A549 (cell line): ENCODE results near the gene TMEM225B. TPM values are rescaled to one million over a fixed set of nuclear protein-coding genes. Genes with fewer than 3 reads are reported as not detected.

ENCODE experiments used
- ATAC-seq, 2 experiments: fragments of 200-7000 bp in 1 of 2; fragments of >200 bp in 1 of 2; cut with Nextera tagmentation in 1 of 2; cut with Tn5 transposase in 1 of 2; 3 replicates each; pipeline versions ENCODE4 v1.8.0 to v1.9.1; 2018 to 2020; ENCODE audit warnings: mild to moderate bottlenecking in 1 of 2, moderate library complexity in 1 of 2
- CTCF ChIA-PET: fragments of 300-600 bp; sonication (Branson Sonifier 250); formaldehyde crosslinking; extraction: SDS; loops from one replicate; lab custom pipeline; 2021; ENCODE audit warnings: antibody characterized with exemption, inconsistent platforms; lab: Yijun Ruan, JAX
- POLR2A ChIA-PET: fragments of 350-600 bp; formaldehyde crosslinking; extraction: SDS; loops from one replicate; lab custom pipeline; 2021; ENCODE audit warnings: antibody characterized with exemption, inconsistent platforms; lab: Yijun Ruan, JAX
- DNase-seq, 2 experiments: peaks; one replicate each; pipeline versions ENCODE4 v3.0.0 to v3.0.0-alpha.2; 2011 to 2016; ENCODE audit warnings: low read depth in 1 of 2, low spot score in 1 of 2
- FAIRE-seq: peaks from 2 replicates; lab custom pipeline; 2011; peaks lifted over from hg19 to GRCh38; lab: Jason Lieb, UNC
- H3K27ac ChIP-seq, 2 experiments: fragments of >200 bp; sonication (Bioruptor Twin); formaldehyde crosslinking; 3 replicates each; pipeline ENCODE4 v1.5.1; 2016 to 2017
- H3K4me1 ChIP-seq: fragments of >200 bp; sonication (Bioruptor Twin); formaldehyde crosslinking; 3 replicates; pipeline ENCODE4 v1.6.1; 2016
- H3K4me2 ChIP-seq: fragments of >200 bp; sonication (Bioruptor Twin); formaldehyde crosslinking; 3 replicates; pipeline ENCODE4 v1.6.1; 2016
- H3K4me3 ChIP-seq: fragments of >200 bp; sonication (Bioruptor Twin); formaldehyde crosslinking; 3 replicates; pipeline ENCODE4 v1.5.1; 2016
- H3K9me3 ChIP-seq: fragments of >200 bp; sonication (Bioruptor Twin); formaldehyde crosslinking; 3 replicates; pipeline ENCODE4 v1.6.1; 2016
- CBX2 ChIP-seq: fragments of 200-600 bp; sonication (generic); IDR thresholded peaks from 2 replicates; pipeline ENCODE4 v1.6.1; 2016; ENCODE audit warnings: low read depth, mild to moderate bottlenecking, borderline replicate concordance
- E2F6 ChIP-seq: IDR thresholded peaks from 2 replicates; pipeline ENCODE4 v1.6.1; 2012; ENCODE audit warnings: low read depth, borderline replicate concordance
- ESRRA ChIP-seq: fragments of 150-350 bp; IDR thresholded peaks from 2 replicates; pipeline ENCODE4 v1.6.1; 2014; ENCODE audit warnings: mild to moderate bottlenecking, low read length, borderline replicate concordance
- FOSL2 ChIP-seq, 2 experiments: fragments of 450-650 bp in 1 of 2; fragments of >200 bp in 1 of 2; sonication (Bioruptor Twin) in 1 of 2; formaldehyde crosslinking; IDR thresholded peaks; 2 replicates each; pipeline versions ENCODE4 v1.5.0 to v1.6.1; 2016 to 2020; ENCODE audit warnings: mild to moderate bottlenecking in 1 of 2, moderate library complexity in 1 of 2
- HEYL ChIP-seq: fragments of 250-450 bp; sonication (Bioruptor Pico); IDR thresholded peaks from 2 replicates; pipeline ENCODE4 v1.8.0; 2021; ENCODE audit warnings: mild to moderate bottlenecking, moderate library complexity
- HOXA7 ChIP-seq: fragments of 250-450 bp; sonication (Bioruptor Pico); IDR thresholded peaks from 2 replicates; pipeline ENCODE4 v1.5.0; 2020; ENCODE audit warnings: mild to moderate bottlenecking, moderate library complexity
- JUN ChIP-seq, 2 experiments: fragments of >200 bp; sonication (Bioruptor Twin); formaldehyde crosslinking; IDR thresholded peaks; 2 replicates in 1 of 2; 3 replicates in 1 of 2; pipeline ENCODE4 v1.6.1; 2016 to 2017
- JUNB ChIP-seq: fragments of >200 bp; sonication (Bioruptor Twin); formaldehyde crosslinking; IDR thresholded peaks from 2 replicates; pipeline ENCODE4 v1.6.1; 2016
- KDM5A ChIP-seq: fragments of 200-600 bp; sonication (generic); IDR thresholded peaks from 2 replicates; pipeline ENCODE4 v1.6.1; 2016; ENCODE audit warnings: antibody characterized with exemption, mild to moderate bottlenecking
- MYC ChIP-seq: IDR thresholded peaks from 2 replicates; pipeline ENCODE4 v1.6.1; 2012; ENCODE audit warnings: mild to moderate bottlenecking, inconsistent platforms, low read length, improper control_type of control experiment, borderline replicate concordance
- NFE2L2 ChIP-seq: fragments of 150-350 bp; conservative IDR thresholded peaks from 2 replicates; pipeline ENCODE4 v1.6.1; 2014; ENCODE audit warnings: low read length
- NPAS2 ChIP-seq: fragments of 250-450 bp; sonication (Bioruptor Pico); IDR thresholded peaks from 2 replicates; pipeline ENCODE4 v1.8.0; 2022; ENCODE audit warnings: mild to moderate bottlenecking, moderate library complexity, borderline replicate concordance
- TFCP2L1 ChIP-seq: fragments of 250-450 bp; sonication (Bioruptor Pico); IDR thresholded peaks from 2 replicates; pipeline ENCODE4 v1.5.0; 2021; ENCODE audit warnings: mild to moderate bottlenecking
- TP53 ChIP-seq: fragments of 250-450 bp; sonication (Bioruptor Pico); IDR thresholded peaks from 2 replicates; pipeline ENCODE4 v1.5.0; 2021; ENCODE audit warnings: mild to moderate bottlenecking, moderate library complexity
- ZC3H11A ChIP-seq: fragments of 450-650 bp; IDR thresholded peaks from 2 replicates; pipeline ENCODE4 v1.6.1; 2014; ENCODE audit warnings: antibody characterized with exemption, mild to moderate bottlenecking
- ZSCAN20 ChIP-seq: fragments of 250-450 bp; sonication (Bioruptor Pico); IDR thresholded peaks from 2 replicates; pipeline ENCODE4 v1.8.0; 2022; ENCODE audit warnings: mild to moderate bottlenecking, moderate library complexity
- WGBS: methylation state at CpG from one replicate; pipeline ENCODE4 v1.1.6; 2017; ENCODE audit errors: missing lambda C conversion rate; 5-methylcytosine and 5-hydroxymethylcytosine counted together
- polyA plus RNA-seq, 4 experiments: library from polyadenylated mRNA; depleted of rRNA in 3 of 4; stranded (reverse); fragments of >200 nt; fragmentation: RNase III in 1 of 4; extraction: RNeasy Plus Mini Kit Qiagen cat#74134 plus additional on column Dnase treatment in 1 of 4; gene quantifications; 2 replicates in 3 of 4; 3 replicates in 1 of 4; pipeline ENCODE4 v1.2.3, GENCODE V29; 2011 to 2017
- TF ChIP-seq, protein P1 (sequence below): IDR thresholded peaks from 2 replicates; pipeline ENCODE4 v1.6.1; 2012
- TF ChIP-seq, protein P2 (sequence below): fragments of >200 bp; sonication (Bioruptor Twin); formaldehyde crosslinking; IDR thresholded peaks from 2 replicates; pipeline ENCODE4 v1.6.1; 2016
- TF ChIP-seq, protein P3 (sequence below): fragments of 450-650 bp; IDR thresholded peaks from 2 replicates; pipeline ENCODE4 v1.6.1; 2014; ENCODE audit warnings: antibody characterized with exemption

TMEM225B gene
- polyA plus RNA-seq, 2 of the 4 experiments (the other 2 are of a cell fraction): 0.59 to 5.4 TPM

DNA sequence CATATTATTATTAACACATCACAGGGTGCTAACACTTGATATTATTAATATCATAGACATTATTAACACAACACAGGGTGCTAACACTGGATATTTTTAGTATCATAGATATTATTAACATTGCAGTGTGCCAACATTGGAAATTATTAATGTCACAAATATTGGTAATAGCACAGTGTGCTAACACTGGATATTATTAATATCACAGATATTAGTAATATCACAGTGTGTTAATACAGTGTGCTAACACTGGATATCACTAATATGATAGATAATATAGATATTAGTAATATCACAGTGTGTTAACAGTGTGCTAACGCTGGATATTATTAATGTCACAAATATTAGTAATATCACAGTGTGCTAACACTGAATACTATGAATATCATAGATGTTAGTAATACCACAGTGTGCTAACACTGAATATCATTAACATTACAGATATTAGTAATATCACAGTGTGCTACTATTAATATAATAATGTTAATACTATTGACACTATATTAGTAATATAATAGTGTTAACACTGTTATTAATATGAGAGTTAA is 1.6 kb upstream of the TMEM225B start:
- no peak overlapping the region for H3K4me3 ChIP-seq
- no peak overlapping the region for H3K27ac ChIP-seq
- ATAC-seq: no peak
- H3K9me3 ChIP-seq: no peaks in the 10 kb centered on the region
- H3K4me1 ChIP-seq: no peaks in the 10 kb centered on the region
- WGBS: 76% methylated on average over 1 of the region's 1 CpG
- CTCF ChIA-PET: no interaction called here
- no peak overlapping the region for H3K4me2 ChIP-seq
- POLR2A ChIA-PET: no interaction called here
- no peak for FAIRE-seq
- TF ChIP-seq FOSL2 (IDR thresholded peaks at IDR 0.05): no peak
- no peak for TF ChIP-seq FOSL2 (CRISPR knock-in tag; IDR thresholded peaks at IDR 0.05)
- no peak for TF ChIP-seq TFCP2L1
- TF ChIP-seq, protein P1, sequence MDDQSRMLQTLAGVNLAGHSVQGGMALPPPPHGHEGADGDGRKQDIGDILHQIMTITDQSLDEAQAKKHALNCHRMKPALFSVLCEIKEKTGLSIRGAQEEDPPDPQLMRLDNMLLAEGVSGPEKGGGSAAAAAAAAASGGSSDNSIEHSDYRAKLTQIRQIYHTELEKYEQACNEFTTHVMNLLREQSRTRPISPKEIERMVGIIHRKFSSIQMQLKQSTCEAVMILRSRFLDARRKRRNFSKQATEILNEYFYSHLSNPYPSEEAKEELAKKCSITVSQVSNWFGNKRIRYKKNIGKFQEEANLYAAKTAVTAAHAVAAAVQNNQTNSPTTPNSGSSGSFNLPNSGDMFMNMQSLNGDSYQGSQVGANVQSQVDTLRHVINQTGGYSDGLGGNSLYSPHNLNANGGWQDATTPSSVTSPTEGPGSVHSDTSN: no peak
- TF ChIP-seq HEYL (CRISPR knock-in tag): no peak
- TF ChIP-seq ESRRA: no peak
- TF ChIP-seq, protein P2, sequence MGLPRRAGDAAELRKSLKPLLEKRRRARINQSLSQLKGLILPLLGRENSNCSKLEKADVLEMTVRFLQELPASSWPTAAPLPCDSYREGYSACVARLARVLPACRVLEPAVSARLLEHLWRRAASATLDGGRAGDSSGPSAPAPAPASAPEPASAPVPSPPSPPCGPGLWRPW: no peak
- TF ChIP-seq NFE2L2: no peak
- no peak for TF ChIP-seq MYC
- no peak for DNase-seq

DNA sequence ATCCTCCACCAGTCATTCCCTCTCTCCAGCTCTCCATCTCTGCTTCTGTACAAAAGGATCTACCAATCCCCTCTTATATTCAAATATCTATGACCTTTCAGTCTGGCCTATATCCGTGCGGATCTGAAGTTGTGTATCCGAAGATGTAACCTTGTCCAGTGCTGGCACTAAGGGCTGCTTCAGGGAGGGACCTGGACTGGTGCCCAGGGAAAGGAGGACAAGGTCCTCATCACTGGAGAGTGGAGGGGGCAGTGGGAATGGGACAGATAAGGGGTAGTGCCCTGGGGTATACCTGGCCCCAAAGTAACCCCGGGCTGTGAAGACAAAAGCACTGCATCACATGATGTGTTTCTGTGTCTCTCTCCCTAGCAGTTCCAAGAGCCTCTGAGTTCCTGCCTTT is 1.8 kb downstream of the TMEM225B start:
- POLR2A ChIA-PET: no interaction called here
- TF ChIP-seq CBX2: no peak
- no peak for TF ChIP-seq ZSCAN20 (CRISPR knock-in tag)
- no peak for TF ChIP-seq NPAS2 (CRISPR knock-in tag)
- TF ChIP-seq, protein P3, sequence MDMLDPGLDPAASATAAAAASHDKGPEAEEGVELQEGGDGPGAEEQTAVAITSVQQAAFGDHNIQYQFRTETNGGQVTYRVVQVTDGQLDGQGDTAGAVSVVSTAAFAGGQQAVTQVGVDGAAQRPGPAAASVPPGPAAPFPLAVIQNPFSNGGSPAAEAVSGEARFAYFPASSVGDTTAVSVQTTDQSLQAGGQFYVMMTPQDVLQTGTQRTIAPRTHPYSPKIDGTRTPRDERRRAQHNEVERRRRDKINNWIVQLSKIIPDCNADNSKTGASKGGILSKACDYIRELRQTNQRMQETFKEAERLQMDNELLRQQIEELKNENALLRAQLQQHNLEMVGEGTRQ: no peak
- no peak for TF ChIP-seq JUNB
- DNase-seq: no peak
- Histone ChIP-seq H3K4me1 (no peaks in the 10 kb centered on the region), H3K9me3 (no peaks in the 10 kb centered on the region), H3K27ac (no peak overlapping the region), H3K4me2 (no peak overlapping the region), H3K4me3 (no peak overlapping the region)
- no peak for ATAC-seq
- WGBS: 67% methylated on average over 4 of the region's 4 CpGs
- FAIRE-seq: no peak
- CTCF ChIA-PET: interaction anchor here (0.6 kb wide), 1 partner anchor 396 kb away, joined by 3 read pairs; no protein-coding TSS in a partner anchor

GRCh38 chr7:99601656-99602310 is 3.7 kb downstream of the TMEM225B start:
- WGBS: 64% methylated on average over 7 of the region's 7 CpGs
- Histone ChIP-seq H3K4me1 (no peaks in the 10 kb centered on the region), H3K27ac (no peak overlapping the region), H3K4me3 (no peak overlapping the region), H3K9me3 (no peaks in the 10 kb centered on the region), H3K4me2 (no peak overlapping the region)
- FAIRE-seq (no peak), DNase-seq (no peak), ATAC-seq (peak; percentile 39 to 59; a peak in 4 of 6 replicates)
- CTCF ChIA-PET: interaction anchor here (0.7 to 1.4 kb wide), 2 partner anchors 15 to 216 kb away, joined by 3 to 6 read pairs; partner anchors contain the start of gene ZSCAN25
- TF ChIP-seq KDM5A (no peak), E2F6 (no peak), NFE2L2 (no peak), ESRRA (no peak), ZC3H11A (no peak), TP53 (no peak), JUN (IDR thresholded peaks at IDR 0.05) (no peak), ZSCAN20 (CRISPR knock-in tag) (no peak), HOXA7 (no peak), FOSL2 (IDR thresholded peaks at IDR 0.05) (no peak), FOSL2 (CRISPR knock-in tag; IDR thresholded peaks at IDR 0.05) (no peak)
- TF ChIP-seq, protein P2: no peak
- POLR2A ChIA-PET: no interaction called here
